ENCODE results near the gene WDR86. TPM values are rescaled to one million over a fixed set of nuclear protein-coding genes. Genes with fewer than 3 reads are reported as not detected.

WDR86 gene
- total RNA-seq, 1 experiment from 2014 or later = not detected

DNA sequence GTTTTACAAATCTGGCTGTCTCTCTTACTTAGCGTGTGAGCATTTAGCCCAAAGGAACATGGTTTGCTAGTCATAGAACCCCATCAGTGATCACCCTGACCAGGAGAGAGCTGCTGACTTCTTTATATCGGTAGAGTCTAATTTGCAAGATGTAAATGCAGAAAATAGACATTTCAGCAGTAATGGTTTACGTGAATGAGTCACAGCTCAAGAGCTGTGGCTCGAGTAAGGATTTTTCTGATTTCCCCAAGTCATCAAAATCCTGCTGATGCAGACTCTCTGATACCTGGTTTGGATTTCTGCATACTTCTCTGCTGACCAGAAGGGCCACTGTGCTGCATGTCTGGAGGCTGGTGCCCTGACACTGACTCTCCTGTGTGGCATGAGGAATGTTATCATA is 42.6 kb downstream of the WDR86 start:
- TF ChIP-seq, protein P1, sequence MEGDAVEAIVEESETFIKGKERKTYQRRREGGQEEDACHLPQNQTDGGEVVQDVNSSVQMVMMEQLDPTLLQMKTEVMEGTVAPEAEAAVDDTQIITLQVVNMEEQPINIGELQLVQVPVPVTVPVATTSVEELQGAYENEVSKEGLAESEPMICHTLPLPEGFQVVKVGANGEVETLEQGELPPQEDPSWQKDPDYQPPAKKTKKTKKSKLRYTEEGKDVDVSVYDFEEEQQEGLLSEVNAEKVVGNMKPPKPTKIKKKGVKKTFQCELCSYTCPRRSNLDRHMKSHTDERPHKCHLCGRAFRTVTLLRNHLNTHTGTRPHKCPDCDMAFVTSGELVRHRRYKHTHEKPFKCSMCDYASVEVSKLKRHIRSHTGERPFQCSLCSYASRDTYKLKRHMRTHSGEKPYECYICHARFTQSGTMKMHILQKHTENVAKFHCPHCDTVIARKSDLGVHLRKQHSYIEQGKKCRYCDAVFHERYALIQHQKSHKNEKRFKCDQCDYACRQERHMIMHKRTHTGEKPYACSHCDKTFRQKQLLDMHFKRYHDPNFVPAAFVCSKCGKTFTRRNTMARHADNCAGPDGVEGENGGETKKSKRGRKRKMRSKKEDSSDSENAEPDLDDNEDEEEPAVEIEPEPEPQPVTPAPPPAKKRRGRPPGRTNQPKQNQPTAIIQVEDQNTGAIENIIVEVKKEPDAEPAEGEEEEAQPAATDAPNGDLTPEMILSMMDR (IDR thresholded peaks at IDR 0.05; ENCODE audit: unreplicated experiment) = no peak
- no peak overlapping the region for H3K27ac Mint-ChIP-seq (ENCODE audit: unreplicated experiment)
- H3K27me3 Mint-ChIP-seq (ENCODE audit: unreplicated experiment) = no peaks in the 10 kb centered on the region
- CTCF ChIA-PET = interaction anchor here (0.7 kb wide), 1 partner anchor 81 kb away, joined by 3 read pairs; no protein-coding TSS in a partner anchor
- BruUV-seq (replicated peaks) = no TSS peak
- no peaks in the 10 kb centered on the region for H3K9me3 Mint-ChIP-seq (ENCODE audit: low read depth, unreplicated experiment)
- intact Hi-C loops (cut with micrococcal nuclease; ENCODE audit: unreplicated experiment) = no loop called here
- no peak for DNase-seq
- no peaks in the 10 kb centered on the region for H3K4me1 Mint-ChIP-seq (ENCODE audit: low read depth, unreplicated experiment)
- H3K36me3 Mint-ChIP-seq (ENCODE audit: insufficient read depth, unreplicated experiment) = peaks cover 18% of the 10 kb centered on the region
- no peak overlapping the region for H3K4me3 Mint-ChIP-seq (ENCODE audit: low read depth, unreplicated experiment)

DNA sequence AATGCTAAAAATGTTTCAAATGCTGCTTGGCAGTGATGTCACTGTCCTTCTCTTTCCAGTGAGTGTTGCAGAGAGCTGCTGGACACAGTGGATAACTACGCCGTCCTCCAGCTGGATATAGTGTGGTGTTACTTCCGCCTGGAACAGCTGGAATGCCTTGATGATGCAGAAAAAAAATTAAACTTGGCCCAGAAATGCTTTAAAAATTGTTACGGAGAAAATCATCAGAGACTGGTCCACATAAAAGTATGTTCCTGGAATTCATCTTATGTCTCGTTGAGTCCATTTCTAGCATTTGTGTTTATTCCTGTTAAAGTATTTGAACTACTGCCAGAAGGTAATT is 43.0 kb downstream of the WDR86 start:
- intact Hi-C loops (cut with micrococcal nuclease; ENCODE audit: unreplicated experiment) = no loop called here
- no peak overlapping the region for H3K27ac Mint-ChIP-seq (ENCODE audit: unreplicated experiment)
- H3K9me3 Mint-ChIP-seq (ENCODE audit: low read depth, unreplicated experiment) = no peaks in the 10 kb centered on the region
- no peaks in the 10 kb centered on the region for H3K27me3 Mint-ChIP-seq (ENCODE audit: unreplicated experiment)
- H3K4me1 Mint-ChIP-seq (ENCODE audit: low read depth, unreplicated experiment) = no peaks in the 10 kb centered on the region
- H3K36me3 Mint-ChIP-seq (ENCODE audit: insufficient read depth, unreplicated experiment) = peaks cover 20% of the 10 kb centered on the region
- TF ChIP-seq, protein P1 (IDR thresholded peaks at IDR 0.05; ENCODE audit: unreplicated experiment) = no peak
- no TSS peak for BruUV-seq (replicated peaks)
- no peak for DNase-seq
- CTCF ChIA-PET = interaction anchor here (0.7 to 1.1 kb wide), 2 partner anchors 82 to 93 kb away, joined by 3 read pairs; no protein-coding TSS in a partner anchor
- no peak overlapping the region for H3K4me3 Mint-ChIP-seq (ENCODE audit: low read depth, unreplicated experiment)

DNA sequence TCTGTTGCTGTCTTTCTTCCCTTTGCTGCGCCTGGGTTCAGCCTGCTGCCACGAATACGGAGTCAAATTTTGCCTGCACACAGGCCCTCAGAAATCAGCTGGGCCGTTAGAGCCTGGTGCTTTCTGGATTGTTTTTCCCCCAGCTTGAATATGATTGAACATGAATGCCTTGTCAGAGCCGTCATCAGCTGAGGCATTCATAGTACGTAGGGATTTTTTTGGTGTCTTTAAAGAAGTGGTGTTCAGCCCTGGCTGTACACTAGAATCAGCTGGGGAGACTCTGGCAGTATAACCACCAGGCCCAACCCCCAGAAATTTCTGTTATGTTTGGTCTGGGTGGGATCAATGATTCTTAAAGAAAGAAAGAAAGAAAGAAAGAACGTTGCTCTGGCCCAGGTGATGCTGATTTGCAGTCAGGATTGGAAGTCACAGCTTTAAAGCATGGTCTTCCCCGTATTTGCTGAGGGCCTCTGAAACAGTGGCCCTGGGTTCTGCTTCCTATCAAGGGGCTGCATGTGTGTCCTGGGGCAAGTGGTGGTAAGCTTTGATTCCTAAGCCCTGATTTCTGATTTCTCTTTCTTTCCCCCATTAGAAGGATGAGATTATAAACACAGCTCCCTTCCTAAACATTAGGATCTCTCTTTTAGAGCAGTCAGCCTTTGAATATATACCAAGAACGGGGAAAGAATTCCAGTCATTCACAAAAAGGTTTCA is 43.5 kb downstream of the WDR86 start:
- TF ChIP-seq, protein P1 (IDR thresholded peaks at IDR 0.05; ENCODE audit: unreplicated experiment) = no peak
- H3K4me3 Mint-ChIP-seq (ENCODE audit: low read depth, unreplicated experiment) = no peak overlapping the region
- intact Hi-C loops (cut with micrococcal nuclease; ENCODE audit: unreplicated experiment) = no loop called here
- peaks cover 20% of the 10 kb centered on the region for H3K36me3 Mint-ChIP-seq (ENCODE audit: insufficient read depth, unreplicated experiment)
- CTCF ChIA-PET = interaction anchor here (0.6 to 1.1 kb wide), 4 partner anchors 49 to 94 kb away, joined by 3 to 6 read pairs (median 3); no protein-coding TSS in a partner anchor
- DNase-seq = no peak
- H3K9me3 Mint-ChIP-seq (ENCODE audit: low read depth, unreplicated experiment) = no peaks in the 10 kb centered on the region
- H3K27me3 Mint-ChIP-seq (ENCODE audit: unreplicated experiment) = no peaks in the 10 kb centered on the region
- no peaks in the 10 kb centered on the region for H3K4me1 Mint-ChIP-seq (ENCODE audit: low read depth, unreplicated experiment)
- no TSS peak for BruUV-seq (replicated peaks)
- no peak overlapping the region for H3K27ac Mint-ChIP-seq (ENCODE audit: unreplicated experiment)

DNA sequence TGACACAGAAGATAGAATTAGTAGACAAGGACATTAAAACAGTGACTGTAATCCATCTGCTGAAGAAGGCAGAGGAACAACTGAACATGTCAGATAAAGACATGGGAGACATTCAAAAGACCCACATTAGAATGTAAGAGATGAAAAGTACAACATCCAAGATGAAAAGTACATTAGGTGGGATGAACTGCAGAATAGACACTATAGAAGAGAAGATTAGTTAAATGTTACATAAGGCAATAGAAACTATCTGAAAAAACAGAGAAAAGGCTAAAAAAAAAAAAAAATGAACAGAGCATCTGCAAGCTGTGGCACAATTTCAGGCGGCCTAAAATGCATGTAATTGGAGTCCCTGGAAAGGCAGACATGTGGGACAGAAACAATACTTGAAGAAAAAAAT is 46.7 kb downstream of the WDR86 start:
- H3K9me3 Mint-ChIP-seq (ENCODE audit: low read depth, unreplicated experiment) = no peaks in the 10 kb centered on the region
- CTCF ChIA-PET = no interaction called here
- H3K27me3 Mint-ChIP-seq (ENCODE audit: unreplicated experiment) = no peaks in the 10 kb centered on the region
- TF ChIP-seq, protein P1 (IDR thresholded peaks at IDR 0.05; ENCODE audit: unreplicated experiment) = no peak
- no peak overlapping the region for H3K4me3 Mint-ChIP-seq (ENCODE audit: low read depth, unreplicated experiment)
- BruUV-seq (replicated peaks) = no TSS peak
- H3K27ac Mint-ChIP-seq (ENCODE audit: unreplicated experiment) = no peak overlapping the region
- no peak for DNase-seq
- intact Hi-C loops (cut with micrococcal nuclease; ENCODE audit: unreplicated experiment) = no loop called here
- no peaks in the 10 kb centered on the region for H3K4me1 Mint-ChIP-seq (ENCODE audit: low read depth, unreplicated experiment)
- peaks cover 28% of the 10 kb centered on the region for H3K36me3 Mint-ChIP-seq (ENCODE audit: insufficient read depth, unreplicated experiment)
